AG08395 (cell line): ENCODE results near the gene NUDT14.

Source experiments
- DNase-seq: peaks from one replicate; pipeline ENCODE4 v3.0.0; 2012; ENCODE audit warnings: mixed read lengths, low spot score

The NUDT14 gene

GRCh38 chr14:105158794-105159193 lies 22.3 kb downstream of the NUDT14 start:
- no peak for DNase-seq

GRCh38 chr14:105157872-105158271 lies 23.2 kb downstream of the NUDT14 start:
- no peak for DNase-seq

GRCh38 chr14:105156414-105157375 lies 24.4 kb downstream of the NUDT14 start:
- no peak for DNase-seq

GRCh38 chr14:105155681-105156413 lies 25.3 kb downstream of the NUDT14 start:
- no peak for DNase-seq

GRCh38 chr14:105155071-105155651 lies 26.0 kb downstream of the NUDT14 start:
- DNase-seq = no peak

GRCh38 chr14:105154476-105154871 lies 26.6 kb downstream of the NUDT14 start:
- DNase-seq = no peak

- no peak for DNase-seq
These were observed 27.2 kb downstream of the NUDT14 start for GRCh38 chr14:105153739-105154475.

GRCh38 chr14:105153331-105153731 lies 27.8 kb downstream of the NUDT14 start:
- no peak for DNase-seq

- no peak for DNase-seq
These were observed 28.3 kb downstream of the NUDT14 start for GRCh38 chr14:105152794-105153241.

- DNase-seq = no peak
These were observed 29.0 kb downstream of the NUDT14 start for GRCh38 chr14:105151838-105152793.

GRCh38 chr14:105151084-105151837 lies 29.9 kb downstream of the NUDT14 start:
- DNase-seq = no peak

GRCh38 chr14:105150368-105151083 lies 30.6 kb downstream of the NUDT14 start:
- no peak for DNase-seq

GRCh38 chr14:105150026-105150367 lies 31.1 kb downstream of the NUDT14 start:
- DNase-seq = no peak

GRCh38 chr14:105149146-105149781 lies 31.8 kb downstream of the NUDT14 start:
- DNase-seq = no peak

GRCh38 chr14:105148604-105149145 lies 32.4 kb downstream of the NUDT14 start:
- no peak for DNase-seq

- no peak for DNase-seq
These were observed 33.2 kb downstream of the NUDT14 start for GRCh38 chr14:105147671-105148603.

- DNase-seq = no peak
These were observed 34.0 kb downstream of the NUDT14 start for GRCh38 chr14:105146976-105147635.
